GM12878 (cell line): Measurements from ENCODE around the gene ARL10. TPM values are rescaled to one million over a fixed set of nuclear protein-coding genes. Genes with fewer than 3 reads are reported as not detected.

Source experiments
- ATF3 ChIP-seq: IDR thresholded peaks from 2 replicates; pipeline ENCODE4 v1.6.1; 2011; ENCODE audit warnings: low read depth, mild to moderate bottlenecking, low read length, moderate library complexity, borderline replicate concordance; ENCODE audit errors: extremely low read depth
- BRCA1 ChIP-seq: IDR thresholded peaks from 2 replicates; pipeline ENCODE4 v1.6.1; 2011; ENCODE audit warnings: low read depth, low read length, improper control_type of control experiment
- E2F4 ChIP-seq: IDR thresholded peaks from 2 replicates; pipeline ENCODE4 v1.6.1; 2012; ENCODE audit warnings: low read depth, low read length, improper control_type of control experiment
- FOS ChIP-seq: IDR thresholded peaks from 3 replicates; pipeline ENCODE4 v1.6.1; 2011; ENCODE audit warnings: borderline replicate concordance; ENCODE audit not compliant: insufficient read length; ENCODE audit errors: extremely low read depth
- HDAC2 ChIP-seq: fragments of 200-600 bp; sonication (generic); IDR thresholded peaks from 2 replicates; pipeline ENCODE4 v1.6.1; 2017
- JUNB ChIP-seq: IDR thresholded peaks from 2 replicates; pipeline ENCODE4 v1.6.1; 2016; ENCODE audit warnings: antibody characterized with exemption, mild to moderate bottlenecking
- MEF2A ChIP-seq: IDR thresholded peaks from 2 replicates; pipeline ENCODE4 v1.6.1; 2011; ENCODE audit warnings: low read depth, mild to moderate bottlenecking, low read length, moderate library complexity; ENCODE audit not compliant: insufficient read depth
- MEF2B ChIP-seq: fragments of 450-650 bp; IDR thresholded peaks from 2 replicates; pipeline ENCODE4 v1.6.1; 2018; ENCODE audit warnings: mild to moderate bottlenecking, moderate library complexity; ENCODE audit not compliant: partially characterized antibody, poor library complexity, severe bottlenecking
- NFXL1 ChIP-seq: fragments of 450-650 bp; IDR thresholded peaks from 2 replicates; pipeline ENCODE4 v1.6.1; 2017; ENCODE audit warnings: antibody characterized with exemption, mild to moderate bottlenecking, borderline replicate concordance
- PAX8 ChIP-seq: fragments of 450-650 bp; IDR thresholded peaks from 2 replicates; pipeline ENCODE4 v1.6.1; 2017; ENCODE audit warnings: mild to moderate bottlenecking, moderate library complexity
- POLR2AphosphoS5 ChIP-seq: IDR thresholded peaks from 2 replicates; pipeline ENCODE4 v1.6.1; 2011; ENCODE audit warnings: mild to moderate bottlenecking, low read length, inconsistent platforms
- RBBP5 ChIP-seq: fragments of 200-600 bp; sonication (generic); conservative IDR thresholded peaks from 2 replicates; pipeline ENCODE4 v1.6.1; 2016
- SIX5 ChIP-seq: IDR thresholded peaks from 2 replicates; pipeline ENCODE4 v1.6.1; 2011; ENCODE audit warnings: mild to moderate bottlenecking, low read depth, low read length, moderate library complexity; ENCODE audit not compliant: severe bottlenecking
- SP1 ChIP-seq: IDR thresholded peaks from one replicate; pipeline ENCODE4 v1.6.1; 2011; ENCODE audit warnings: low read depth, low read length
- TARDBP ChIP-seq: IDR thresholded peaks from 2 replicates; pipeline ENCODE4 v1.6.1; 2016; ENCODE audit warnings: borderline replicate concordance
- USF1 ChIP-seq: IDR thresholded peaks from 2 replicates; pipeline ENCODE4 v1.6.1; 2011; ENCODE audit warnings: borderline replicate concordance, low read depth, mild to moderate bottlenecking, moderate library complexity, mixed read lengths, low read length; ENCODE audit not compliant: insufficient read depth; ENCODE audit errors: extremely low read length
- USF2 ChIP-seq: IDR thresholded peaks from 2 replicates; pipeline ENCODE4 v1.6.1; 2011; ENCODE audit warnings: low read depth, low read length, improper control_type of control experiment, borderline replicate concordance
- ZNF217 ChIP-seq: fragments of 450-650 bp; IDR thresholded peaks from 2 replicates; pipeline ENCODE4 v1.6.1; 2017; ENCODE audit warnings: antibody characterized with exemption, mild to moderate bottlenecking
- polyA plus RNA-seq, 11 experiments: library from polyadenylated mRNA; depleted of rRNA in 4 of 11; unstranded in 6 of 11; stranded (reverse) in 5 of 11; fragments of >200 nt; fragmentation: Nextera tagmentation in 4 of 11; fragmentation: Illumina TruSeq in 1 of 11; extraction: Ambion mirVana in 4 of 11; extraction: Trizol in 1 of 11; gene quantifications; 1 replicate in 1 of 11; 2 replicates in 10 of 11; pipeline versions ENCODE4 v1.2.1 to v1.2.3, GENCODE V29; 2011 to 2016; ENCODE audit warnings: inconsistent platforms in 2 of 11, missing spikeins in 2 of 11, low read depth in 1 of 11
- total RNA-seq, 4 experiments: library from RNA; depleted of rRNA in 3 of 4; stranded (reverse); fragments of >200 nt in 3 of 4; fragmentation: Illumina TruSeq in 1 of 4; extraction: Trizol in 1 of 4; gene quantifications; 2 replicates each; pipeline versions ENCODE4 v1.2.1 to v1.2.3, GENCODE V29; 2013 to 2021
- TF ChIP-seq, protein P1 (sequence below): fragments of 450-650 bp; formaldehyde crosslinking; IDR thresholded peaks from 2 replicates; pipeline ENCODE4 v1.4.0; 2020; ENCODE audit warnings: mild to moderate bottlenecking, moderate library complexity
- TF ChIP-seq, protein P2 (sequence below): fragments of 450-650 bp; IDR thresholded peaks from 2 replicates; pipeline ENCODE4 v1.6.1; 2016; ENCODE audit warnings: mild to moderate bottlenecking
- TF ChIP-seq, protein P3 (sequence below): fragments of 450-650 bp; IDR thresholded peaks from 2 replicates; pipeline ENCODE4 v1.6.1; 2014; ENCODE audit warnings: mild to moderate bottlenecking

Gene ARL10
- total and polyA plus RNA-seq, 10 of the 15 experiments (the other 5 are each of a cell fraction or from before 2014, with no cell fraction given) = 0.44 to 6.4 (median 2.4) TPM

- TF ChIP-seq MEF2A (0 out of 2 replicates have a peak, but pooled peaks have one; percentile 37), FOS (no peak), NFXL1 (no peak), HDAC2 (no peak; the same call in 1 of the 2 replicates), ZNF217 (no peak), SIX5 (peak; percentile 89), RBBP5 (no peak), PAX8 (no peak), USF1 (no peak), TARDBP (peak; percentile 26; the same call in 1 of the 2 replicates), E2F4 (peak; percentile 57; the same call in 1 of the 2 replicates), MEF2B (peak; percentile 29), POLR2AphosphoS5 (peak; percentile 70), USF2 (no peak), SP1 (peak; percentile 67), JUNB (no peak), ATF3 (no peak), BRCA1 (peak; percentile 77)
- TF ChIP-seq, protein P1, sequence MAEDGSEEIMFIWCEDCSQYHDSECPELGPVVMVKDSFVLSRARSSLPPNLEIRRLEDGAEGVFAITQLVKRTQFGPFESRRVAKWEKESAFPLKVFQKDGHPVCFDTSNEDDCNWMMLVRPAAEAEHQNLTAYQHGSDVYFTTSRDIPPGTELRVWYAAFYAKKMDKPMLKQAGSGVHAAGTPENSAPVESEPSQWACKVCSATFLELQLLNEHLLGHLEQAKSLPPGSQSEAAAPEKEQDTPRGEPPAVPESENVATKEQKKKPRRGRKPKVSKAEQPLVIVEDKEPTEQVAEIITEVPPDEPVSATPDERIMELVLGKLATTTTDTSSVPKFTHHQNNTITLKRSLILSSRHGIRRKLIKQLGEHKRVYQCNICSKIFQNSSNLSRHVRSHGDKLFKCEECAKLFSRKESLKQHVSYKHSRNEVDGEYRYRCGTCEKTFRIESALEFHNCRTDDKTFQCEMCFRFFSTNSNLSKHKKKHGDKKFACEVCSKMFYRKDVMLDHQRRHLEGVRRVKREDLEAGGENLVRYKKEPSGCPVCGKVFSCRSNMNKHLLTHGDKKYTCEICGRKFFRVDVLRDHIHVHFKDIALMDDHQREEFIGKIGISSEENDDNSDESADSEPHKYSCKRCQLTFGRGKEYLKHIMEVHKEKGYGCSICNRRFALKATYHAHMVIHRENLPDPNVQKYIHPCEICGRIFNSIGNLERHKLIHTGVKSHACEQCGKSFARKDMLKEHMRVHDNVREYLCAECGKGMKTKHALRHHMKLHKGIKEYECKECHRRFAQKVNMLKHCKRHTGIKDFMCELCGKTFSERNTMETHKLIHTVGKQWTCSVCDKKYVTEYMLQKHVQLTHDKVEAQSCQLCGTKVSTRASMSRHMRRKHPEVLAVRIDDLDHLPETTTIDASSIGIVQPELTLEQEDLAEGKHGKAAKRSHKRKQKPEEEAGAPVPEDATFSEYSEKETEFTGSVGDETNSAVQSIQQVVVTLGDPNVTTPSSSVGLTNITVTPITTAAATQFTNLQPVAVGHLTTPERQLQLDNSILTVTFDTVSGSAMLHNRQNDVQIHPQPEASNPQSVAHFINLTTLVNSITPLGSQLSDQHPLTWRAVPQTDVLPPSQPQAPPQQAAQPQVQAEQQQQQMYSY = no peak
- TF ChIP-seq, protein P2, sequence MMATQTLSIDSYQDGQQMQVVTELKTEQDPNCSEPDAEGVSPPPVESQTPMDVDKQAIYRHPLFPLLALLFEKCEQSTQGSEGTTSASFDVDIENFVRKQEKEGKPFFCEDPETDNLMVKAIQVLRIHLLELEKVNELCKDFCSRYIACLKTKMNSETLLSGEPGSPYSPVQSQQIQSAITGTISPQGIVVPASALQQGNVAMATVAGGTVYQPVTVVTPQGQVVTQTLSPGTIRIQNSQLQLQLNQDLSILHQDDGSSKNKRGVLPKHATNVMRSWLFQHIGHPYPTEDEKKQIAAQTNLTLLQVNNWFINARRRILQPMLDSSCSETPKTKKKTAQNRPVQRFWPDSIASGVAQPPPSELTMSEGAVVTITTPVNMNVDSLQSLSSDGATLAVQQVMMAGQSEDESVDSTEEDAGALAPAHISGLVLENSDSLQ = peak; percentile 56
- TF ChIP-seq, protein P3, sequence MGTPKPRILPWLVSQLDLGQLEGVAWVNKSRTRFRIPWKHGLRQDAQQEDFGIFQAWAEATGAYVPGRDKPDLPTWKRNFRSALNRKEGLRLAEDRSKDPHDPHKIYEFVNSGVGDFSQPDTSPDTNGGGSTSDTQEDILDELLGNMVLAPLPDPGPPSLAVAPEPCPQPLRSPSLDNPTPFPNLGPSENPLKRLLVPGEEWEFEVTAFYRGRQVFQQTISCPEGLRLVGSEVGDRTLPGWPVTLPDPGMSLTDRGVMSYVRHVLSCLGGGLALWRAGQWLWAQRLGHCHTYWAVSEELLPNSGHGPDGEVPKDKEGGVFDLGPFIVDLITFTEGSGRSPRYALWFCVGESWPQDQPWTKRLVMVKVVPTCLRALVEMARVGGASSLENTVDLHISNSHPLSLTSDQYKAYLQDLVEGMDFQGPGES = no peak
These were observed 23.3 kb downstream of the ARL10 start, which contains the start of the genes HIGD2A and NOP16 (continued) for GRCh38 chr5:176388444-176389134.
